Measurements from ENCODE around the gene CBX4.

Gene CBX4

GRCh38 chr17:79785017-79785899 is 54.0 kb downstream of the CBX4 start:
- DNase-seq (ENCODE audit: insufficient read length, low spot score), result no peak
- TF ChIP-seq TAF1 (IDR thresholded peaks at IDR 0.05; ENCODE audit: low read depth, low read length), result no peak
- TF ChIP-seq SPI1 (IDR thresholded peaks at IDR 0.05; ENCODE audit: low read depth, low read length), result no peak
- no peak for TF ChIP-seq PAX5 (IDR thresholded peaks at IDR 0.05; ENCODE audit: insufficient read depth, low read length, severe bottlenecking)
- no peak for TF ChIP-seq POU2F2 (IDR thresholded peaks at IDR 0.05; ENCODE audit: low read depth, low read length)
- no peak for TF ChIP-seq POLR2AphosphoS5 (IDR thresholded peaks at IDR 0.05; ENCODE audit: low read depth, low read length)
- no peak for TF ChIP-seq POLR2A (IDR thresholded peaks at IDR 0.05; ENCODE audit: low read depth, low read length)
- no peak for FAIRE-seq

GRCh38 chr17:79784353-79785016 is 54.8 kb downstream of the CBX4 start:
- FAIRE-seq (no peak), DNase-seq (ENCODE audit: insufficient read length, low spot score) (no peak)
- no peak for TF ChIP-seq POLR2AphosphoS5 (IDR thresholded peaks at IDR 0.05; ENCODE audit: low read depth, low read length)
- TF ChIP-seq POU2F2 (IDR thresholded peaks at IDR 0.05; ENCODE audit: low read depth, low read length), result no peak
- TF ChIP-seq SPI1 (IDR thresholded peaks at IDR 0.05; ENCODE audit: low read depth, low read length), result no peak

GRCh38 chr17:79783891-79784290 is 55.3 kb downstream of the CBX4 start:
- no peak for FAIRE-seq

More at GRCh38 chr17:79783891-79784290, 55.3 kb downstream of the CBX4 start:
- no peak for TF ChIP-seq SPI1 (IDR thresholded peaks at IDR 0.05; ENCODE audit: low read depth, low read length)
- no peak for TF ChIP-seq POLR2A (IDR thresholded peaks at IDR 0.05; ENCODE audit: low read depth, low read length)
- TF ChIP-seq POU2F2 (IDR thresholded peaks at IDR 0.05; ENCODE audit: low read depth, low read length), result no peak
- TF ChIP-seq PAX5 (IDR thresholded peaks at IDR 0.05; ENCODE audit: insufficient read depth, low read length, severe bottlenecking), result no peak
- TF ChIP-seq POLR2AphosphoS5 (IDR thresholded peaks at IDR 0.05; ENCODE audit: low read depth, low read length), result no peak
- no peak for TF ChIP-seq TAF1 (IDR thresholded peaks at IDR 0.05; ENCODE audit: low read depth, low read length)
- DNase-seq (ENCODE audit: insufficient read length, low spot score), result no peak

Measured in GM12891 (cell line).